GM19099 (cell line): ENCODE results near the gene TCP10L.

Source experiments
- POLR2A ChIP-seq: IDR thresholded peaks from 3 replicates; pipeline ENCODE4 v1.6.1; 2011; ENCODE audit warnings: low read depth; ENCODE audit not compliant: insufficient read length; ENCODE audit errors: extremely low read depth

TCP10L gene

DNA sequence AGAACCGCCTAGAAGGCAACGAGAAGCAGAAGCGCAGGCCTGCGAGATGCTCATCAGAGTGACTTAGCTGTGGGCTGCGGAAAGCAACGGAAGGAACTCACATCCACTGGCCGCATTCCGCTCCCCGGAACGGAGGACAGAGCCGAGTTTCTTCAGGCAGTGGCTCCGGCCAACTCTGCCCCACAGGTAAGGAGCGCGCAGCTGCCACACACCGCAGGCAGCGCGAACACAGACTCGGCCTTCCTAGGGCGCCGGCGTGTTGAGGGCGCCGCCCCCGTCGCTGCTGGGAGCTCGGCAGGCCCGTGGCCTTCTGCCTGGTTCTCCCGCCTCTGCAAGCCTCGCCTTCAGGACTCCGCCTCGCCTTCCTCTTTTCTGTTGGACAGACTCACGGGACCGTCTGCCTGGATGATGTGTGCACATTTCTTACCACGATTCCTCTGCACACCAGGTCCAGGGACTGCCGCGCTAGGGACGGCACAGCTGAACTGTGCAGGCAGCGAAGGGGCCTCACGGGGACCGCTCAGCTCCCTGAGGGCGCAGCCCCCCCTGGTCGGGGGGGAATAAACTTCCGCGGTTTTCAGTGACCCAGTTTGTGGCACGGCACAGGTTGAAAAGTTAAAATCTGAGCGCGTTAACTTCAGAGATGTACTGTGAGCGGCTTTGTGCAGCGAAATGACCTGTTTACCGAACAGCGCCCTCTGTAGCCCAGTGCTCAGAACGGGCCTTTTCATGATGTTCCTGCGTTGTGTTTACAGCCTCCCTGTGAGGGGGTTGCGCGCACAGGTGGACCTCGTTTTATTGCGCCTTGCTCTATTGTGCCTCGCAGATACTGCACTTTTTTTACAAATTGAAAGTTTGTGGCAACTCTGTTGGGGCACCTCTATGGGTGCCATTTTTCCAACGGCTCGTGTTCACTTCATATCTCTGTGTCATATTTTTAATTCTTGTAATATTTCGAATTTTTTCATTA, 15.8 kb downstream of the TCP10L start:
- no peak for TF ChIP-seq POLR2A

- no peak for TF ChIP-seq POLR2A
Measured at GRCh38 chr21:32567626-32568025, 17.7 kb downstream of the TCP10L start.

GRCh38 chr21:32566741-32567389, 18.5 kb downstream of the TCP10L start:
- no peak for TF ChIP-seq POLR2A

- TF ChIP-seq POLR2A = no peak
Measured at GRCh38 chr21:32565856-32566465, 19.4 kb downstream of the TCP10L start.

DNA sequence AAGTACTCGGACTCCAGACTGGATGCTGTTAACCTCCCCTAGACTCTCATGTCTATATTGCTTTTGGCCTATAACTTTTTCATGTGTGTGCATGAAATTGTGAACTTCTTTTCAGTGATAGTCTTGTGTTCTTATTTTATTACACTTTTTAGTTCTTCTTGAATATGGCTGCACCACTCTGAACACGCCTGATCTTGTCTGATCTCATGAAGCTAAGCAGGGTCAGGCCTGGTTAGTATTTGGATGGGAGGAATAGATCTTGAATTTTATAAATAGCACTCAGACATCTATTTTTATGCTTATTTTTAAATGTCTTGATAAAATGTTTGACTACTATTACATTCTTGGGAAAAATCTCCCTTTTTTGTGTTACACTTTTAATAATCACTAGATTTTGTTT, 22.4 kb downstream of the TCP10L start:
- TF ChIP-seq POLR2A = no peak

GRCh38 chr21:32562426-32562825, 22.9 kb downstream of the TCP10L start:
- TF ChIP-seq POLR2A = no peak

DNA sequence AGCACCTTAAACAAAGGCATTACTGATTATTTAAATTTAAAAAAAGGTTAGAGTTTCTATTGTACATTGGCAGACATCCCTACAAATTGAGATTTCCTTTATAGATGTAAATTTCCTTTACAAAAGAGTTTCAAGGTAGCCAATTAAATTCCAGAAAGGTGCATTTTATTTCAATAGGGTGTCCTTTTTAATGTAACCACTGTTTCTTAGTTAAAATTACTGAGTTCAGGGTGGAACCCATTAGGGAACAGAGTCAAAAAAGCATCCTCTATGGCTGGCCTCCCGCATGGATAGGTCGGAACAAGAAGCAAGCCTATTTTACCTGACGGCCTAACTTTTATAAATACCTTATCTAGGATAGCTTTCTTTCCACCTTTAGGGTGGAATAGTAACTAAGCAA, 24.4 kb downstream of the TCP10L start:
- TF ChIP-seq POLR2A = no peak

DNA sequence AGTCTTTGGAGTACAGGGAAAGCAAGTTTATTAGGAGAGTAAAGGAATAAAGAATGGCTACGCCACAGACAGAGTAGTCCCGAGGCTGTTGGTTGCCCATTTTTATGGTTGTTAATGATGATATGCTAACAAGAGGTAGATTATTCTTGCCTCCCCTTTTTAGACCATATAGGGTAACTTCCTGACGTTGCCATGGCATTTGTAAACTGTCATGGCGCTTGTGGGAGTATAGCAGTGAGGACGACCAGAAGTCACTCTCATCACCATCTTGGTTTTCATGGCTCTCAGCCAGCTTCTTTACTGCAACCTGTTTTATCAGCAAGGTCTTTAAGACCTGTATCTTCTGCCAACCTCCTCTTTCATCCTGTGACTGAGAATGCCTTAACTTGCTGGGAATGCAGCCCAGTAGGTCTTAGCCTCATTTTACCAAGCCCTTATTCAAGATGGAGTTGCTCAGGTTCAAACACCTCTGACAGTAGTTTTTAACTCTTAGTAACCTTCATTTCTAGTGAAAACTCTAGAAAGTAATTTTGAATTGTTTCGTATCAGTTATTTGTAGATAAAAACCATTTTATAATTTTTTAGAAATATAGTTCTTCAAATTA, 26.2 kb downstream of the TCP10L start:
- no peak for TF ChIP-seq POLR2A

- no peak for TF ChIP-seq POLR2A
Measured at GRCh38 chr21:32558106-32558505, 27.2 kb downstream of the TCP10L start.

DNA sequence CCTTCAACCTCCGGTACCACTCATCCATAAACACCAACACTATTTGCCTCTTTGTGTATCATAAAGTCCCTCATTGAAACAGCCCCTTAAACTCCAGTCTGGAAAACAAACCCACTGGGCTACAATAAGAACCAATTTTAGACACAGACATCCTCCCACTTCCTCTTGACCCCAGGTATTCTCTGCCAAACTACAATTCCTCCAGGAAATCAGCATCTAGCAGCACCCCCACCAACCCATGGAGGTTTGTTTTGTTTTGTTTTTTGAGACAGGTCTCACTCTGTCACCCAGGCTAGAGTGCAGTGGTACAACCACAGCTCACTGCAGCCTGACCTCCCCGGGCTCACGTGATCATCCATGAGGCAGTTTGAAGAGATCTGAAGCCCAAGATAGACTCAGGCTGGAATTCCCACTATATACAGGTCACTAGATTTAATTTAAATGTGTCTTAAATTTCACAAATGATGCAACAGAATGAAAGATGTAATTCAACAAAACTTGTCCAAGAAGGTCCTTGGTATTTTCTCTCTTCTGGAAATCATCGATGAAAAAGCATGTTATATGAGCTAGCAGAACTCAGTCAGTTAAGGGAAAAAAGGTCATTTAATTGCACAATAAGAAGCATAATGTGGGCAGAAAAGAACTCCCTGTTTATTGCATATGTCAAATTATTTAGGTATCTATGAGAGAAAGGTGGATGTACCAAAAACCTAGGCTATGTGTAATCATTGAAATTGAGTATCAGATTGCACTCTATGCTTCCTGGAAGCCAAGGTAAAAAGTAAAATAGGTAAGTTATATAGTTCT, 30.3 kb downstream of the TCP10L start:
- no peak for TF ChIP-seq POLR2A

- TF ChIP-seq POLR2A = no peak
Measured at GRCh38 chr21:32549886-32550285, 35.4 kb downstream of the TCP10L start.

DNA sequence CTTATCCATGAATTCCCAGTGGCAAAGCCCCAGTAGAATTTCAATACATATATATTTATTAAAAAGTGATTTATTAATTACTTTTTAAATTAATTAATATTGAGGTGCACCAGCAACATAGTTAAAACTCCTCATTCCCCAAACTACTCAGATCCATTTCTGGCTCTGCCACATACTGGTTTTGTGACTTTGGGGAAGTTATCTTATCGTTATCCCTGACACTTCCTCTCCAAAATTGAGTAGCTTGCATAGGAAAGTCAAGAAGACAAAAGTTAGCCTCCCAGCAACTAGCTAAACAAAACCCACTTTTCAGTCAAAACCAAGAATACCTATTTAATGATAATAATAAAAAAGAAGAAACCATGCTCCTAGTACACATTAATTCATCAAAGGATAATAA, 35.9 kb downstream of the TCP10L start:
- no peak for TF ChIP-seq POLR2A

DNA sequence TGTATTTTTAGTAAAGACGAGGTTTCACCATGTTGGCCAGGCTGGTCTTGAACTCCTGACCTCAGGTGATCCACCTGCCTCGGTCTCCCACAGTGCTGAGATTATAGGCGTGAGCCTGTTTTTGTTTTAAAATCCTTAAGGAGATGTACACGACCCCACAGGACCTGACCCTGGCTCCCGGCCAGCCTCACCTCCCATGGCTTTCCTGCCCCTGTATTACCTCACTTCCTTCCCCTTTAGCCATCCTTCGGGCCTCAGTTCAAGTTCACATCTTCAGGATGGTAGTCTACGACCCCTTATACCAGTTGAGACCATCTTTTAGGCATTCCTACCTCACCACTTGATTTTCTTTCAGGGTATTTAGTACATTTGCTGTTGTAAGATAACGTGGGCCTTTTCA, 36.3 kb downstream of the TCP10L start:
- TF ChIP-seq POLR2A = no peak

DNA sequence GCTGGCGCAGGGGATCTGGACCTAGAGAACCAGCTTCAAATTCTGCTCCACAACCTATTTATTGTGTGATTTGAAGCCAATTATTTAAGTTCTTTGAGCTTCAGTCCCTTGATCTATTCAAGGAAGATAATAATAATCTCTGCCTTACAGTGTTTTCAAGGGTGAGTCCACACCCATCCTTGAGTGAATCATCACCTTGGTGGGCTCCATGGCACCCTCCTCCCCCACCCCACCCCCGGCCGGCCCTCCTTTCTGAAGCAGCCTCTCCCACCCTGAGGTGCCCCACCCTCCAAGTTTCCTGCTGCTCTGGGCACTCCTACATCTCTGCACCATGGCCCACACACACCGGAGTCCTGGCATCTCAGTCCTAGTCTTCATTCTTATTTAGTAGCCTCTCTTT, 38.3 kb downstream of the TCP10L start:
- no peak for TF ChIP-seq POLR2A

DNA sequence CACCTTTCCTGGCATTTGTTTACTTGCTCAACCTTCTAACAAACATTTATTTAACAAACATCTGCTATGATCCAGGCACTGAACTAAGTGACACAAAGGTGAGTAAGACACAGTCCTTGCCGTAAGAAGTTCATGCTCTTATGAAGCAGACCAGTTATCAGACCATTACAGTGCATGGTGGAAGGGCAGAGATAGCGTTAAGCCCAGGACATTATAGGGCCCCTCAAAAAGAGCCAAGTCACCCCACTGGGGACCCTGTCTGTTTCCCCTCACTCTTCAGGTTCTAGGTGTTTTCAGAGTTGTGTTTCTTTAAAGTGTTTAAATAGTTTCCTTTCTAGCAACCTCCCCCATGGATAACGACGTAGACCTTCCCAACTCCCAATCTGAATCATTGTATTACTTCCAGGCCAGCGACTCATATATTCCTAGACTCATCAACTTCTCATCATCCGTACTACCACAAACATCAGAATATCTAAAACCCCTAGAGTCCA, 39.3 kb downstream of the TCP10L start:
- TF ChIP-seq POLR2A = no peak

GRCh38 chr21:32544697-32545096, 40.6 kb downstream of the TCP10L start:
- TF ChIP-seq POLR2A = no peak
